H1 (cell line): ENCODE measurements around the gene ZBTB20. TPM values are rescaled to one million over a fixed set of nuclear protein-coding genes. Genes with fewer than 3 reads are reported as not detected.

ENCODE experiments used
- CEBPB ChIP-seq: IDR thresholded peaks from 2 replicates; pipeline ENCODE4 v1.6.1; 2012; ENCODE audit warnings: low read depth, low read length
- CHD7 ChIP-seq: fragments of 300-600 bp; sonication (generic); IDR thresholded peaks from 2 replicates; pipeline ENCODE4 v1.7.1; 2012; ENCODE audit warnings: low read length, moderate library complexity, mild to moderate bottlenecking, inconsistent platforms; ENCODE audit not compliant: insufficient replicate concordance
- JUN ChIP-seq: IDR thresholded peaks from 2 replicates; pipeline ENCODE4 v1.6.1; 2011; ENCODE audit warnings: low read depth, mild to moderate bottlenecking, improper control_type of control experiment, low read length
- KDM1A ChIP-seq: fragments of 200-600, 300-600 bp; sonication (generic); IDR thresholded peaks from 2 replicates; pipeline ENCODE4 v1.7.1; 2016; ENCODE audit warnings: mild to moderate bottlenecking, low read length, borderline replicate concordance
- SRF ChIP-seq: IDR thresholded peaks from 2 replicates; pipeline ENCODE4 v1.6.1; 2011; ENCODE audit warnings: mild to moderate bottlenecking, low read depth, low read length, moderate library complexity
- polyA plus RNA-seq, 7 experiments: library from polyadenylated mRNA; depleted of rRNA in 3 of 7; stranded (reverse) in 5 of 7; unstranded in 2 of 7; fragments of >200 nt in 5 of 7; fragments of 200-250 nt in 2 of 7; gene quantifications; 1 replicate in 5 of 7; 2 replicates in 1 of 7; 4 replicates in 1 of 7; pipeline versions ENCODE4 v1.2.1 to v1.2.3, GENCODE V29; 2011 to 2013; ENCODE audit warnings: missing spikeins in 2 of 7, mixed read lengths in 2 of 7
- total RNA-seq: library from RNA; stranded (reverse); fragmentation: NEBNext Ultra II Directional; extraction: Animal tissue kit (Norgen Biotek cat#: 25700); gene quantifications from 2 replicates; pipeline ENCODE4 v1.2.1, GENCODE V29; 2021

The ZBTB20 gene
- total and polyA plus RNA-seq, 2 of the 8 experiments (the other 6 are each of a cell fraction or from before 2014, with no cell fraction given), result 0.35 to 1.3 TPM

- TF ChIP-seq CHD7 (no peak), SRF (no peak), KDM1A (no peak), JUN (no peak), CEBPB (no peak)
Measured at GRCh38 chr3:115089481-115089880, 57.6 kb downstream of the ZBTB20 start (continued).
